ENCODE data around the gene MRPS26.

Gene MRPS26

GRCh38 chr20:3077618-3078134, 31.8 kb downstream of the MRPS26 start:
- DNase-seq = no peak

- DNase-seq = no peak
These were observed 35.1 kb downstream of the MRPS26 start for GRCh38 chr20:3080939-3081388.

GRCh38 chr20:3081641-3082040, 35.8 kb downstream of the MRPS26 start:
- DNase-seq = no peak

- no peak for DNase-seq
These were observed 36.6 kb downstream of the MRPS26 start for GRCh38 chr20:3082306-3082951.

GRCh38 chr20:3082955-3083952, 37.4 kb downstream of the MRPS26 start:
- no peak for DNase-seq

GRCh38 chr20:3084283-3084985, 38.6 kb downstream of the MRPS26 start, which contains the start of gene AVP:
TSS of gene AVP (minus strand) at chr20:3084724. CDS start at chr20:3084674, 50 bp downstream.
- DNase-seq = no peak

GRCh38 chr20:3084986-3085360, 39.1 kb downstream of the MRPS26 start:
- no peak for DNase-seq

- DNase-seq = no peak
These were observed 39.8 kb downstream of the MRPS26 start for GRCh38 chr20:3085571-3086072.

GRCh38 chr20:3088031-3088430, 42.2 kb downstream of the MRPS26 start:
- DNase-seq = no peak

- DNase-seq = no peak
These were observed 44.7 kb downstream of the MRPS26 start for GRCh38 chr20:3090565-3090964.

GRCh38 chr20:3092611-3093379, 46.9 kb downstream of the MRPS26 start:
- DNase-seq = peak; percentile 59 to 69

- DNase-seq = peak in 1 of 2 experiments; percentile 46
These were observed 48.1 kb downstream of the MRPS26 start for GRCh38 chr20:3093861-3094361.

GRCh38 chr20:3094848-3095629, 49.2 kb downstream of the MRPS26 start:
- DNase-seq = no peak

All from activated T-cell treated with anti-CD3 and anti-CD28 coated beads, Interleukin-2, amount 50 U/mL, for 48 hours (primary cell).